GM12878 (cell line): ENCODE results near the gene THSD4. TPM values are rescaled to one million over a fixed set of nuclear protein-coding genes. Genes with fewer than 3 reads are reported as not detected.

Experiments
- ATAC-seq: fragments of 200-7000 bp; cut with Tn5 transposase; 3 replicates; pipeline ENCODE4 v1.9.1; 2020; ENCODE audit warnings: mild to moderate bottlenecking, moderate library complexity
- BruUV-seq: library from RNA; stranded (reverse); fragments of 400-500 nt; replicated peaks from 2 replicates; lab custom pipeline; 2021; lab: Mats Ljungman, UMichigan
- CTCF ChIA-PET: fragments of 300-600 bp; sonication (Branson Sonifier 250); formaldehyde crosslinking; extraction: SDS; loops from one replicate; lab custom pipeline; 2021; ENCODE audit warnings: inconsistent platforms; lab: Yijun Ruan, JAX
- POLR2A ChIA-PET: fragments of 350-600 bp; formaldehyde crosslinking; extraction: SDS; loops from one replicate; lab custom pipeline; 2021; ENCODE audit warnings: inconsistent platforms; lab: Charles Lee
- RAD21 ChIA-PET: fragments of 300-600 bp; sonication (Branson Sonifier 250); formaldehyde crosslinking; loops from one replicate; lab custom pipeline; 2023; ENCODE audit warnings: antibody characterized with exemption; ENCODE audit not compliant: unreplicated experiment; lab: Charles Lee
- SMC1A ChIA-PET: fragments of 300-600 bp; sonication (Branson Sonifier 250); formaldehyde crosslinking; loops from one replicate; lab custom pipeline; 2023; ENCODE audit not compliant: unreplicated experiment, uncharacterized antibody; lab: Charles Lee
- DNase-seq: peaks from one replicate; pipeline ENCODE4 v3.0.0-alpha.2; 2011; ENCODE audit warnings: low read depth, low spot score
- FAIRE-seq: peaks from 3 replicates; lab custom pipeline; 2011; peaks lifted over from hg19 to GRCh38; lab: Jason Lieb, UNC
- H2AFZ ChIP-seq: 2 replicates; pipeline ENCODE4 v1.6.0; 2011; ENCODE audit warnings: low read depth, low read length, control low read depth; ENCODE audit not compliant: control insufficient read depth
- H3K27ac ChIP-seq: 2 replicates; pipeline ENCODE4 v1.5.1; 2011; ENCODE audit warnings: control low read depth; ENCODE audit not compliant: control insufficient read depth, insufficient read depth
- H3K27me3 ChIP-seq, 2 experiments: replicated peaks in 1 of 2; 2 replicates each; pipeline versions ENCODE4 v1.6.0 to v1.6.1; 2011; ENCODE audit warnings: low read length in 1 of 2; ENCODE audit not compliant: control insufficient read depth in 2 of 2, insufficient read depth in 2 of 2
- H3K36me3 ChIP-seq, 2 experiments: 2 replicates each; pipeline ENCODE4 v1.5.1; 2011; ENCODE audit warnings: low read length in 1 of 2; ENCODE audit not compliant: control insufficient read depth in 2 of 2, insufficient read depth in 2 of 2
- H3K4me1 ChIP-seq: 2 replicates; pipeline ENCODE4 v1.6.1; 2011; ENCODE audit warnings: mild to moderate bottlenecking, low read length, moderate library complexity, mixed read lengths; ENCODE audit not compliant: control insufficient read depth, insufficient read depth
- H3K4me2 ChIP-seq: 2 replicates; pipeline ENCODE4 v1.6.0; 2011; ENCODE audit warnings: control low read depth; ENCODE audit not compliant: control insufficient read depth, insufficient read depth
- H3K4me3 ChIP-seq: fragments of 200-600 bp; sonication (generic); 2 replicates; pipeline ENCODE4 v1.5.1; 2016
- H3K79me2 ChIP-seq: 2 replicates; pipeline ENCODE4 v1.6.0; 2011; ENCODE audit warnings: low read length; ENCODE audit not compliant: control insufficient read depth, insufficient read depth
- H3K9ac ChIP-seq: 2 replicates; pipeline ENCODE4 v1.8.0; 2011; ENCODE audit warnings: low read length, control low read depth, mixed read lengths; ENCODE audit not compliant: control insufficient read depth, insufficient read depth
- H3K9me3 ChIP-seq: replicated peaks from 3 replicates; pipeline ENCODE4 v1.5.1; 2011; ENCODE audit warnings: mild to moderate bottlenecking, low read length; ENCODE audit not compliant: control insufficient read depth, insufficient read depth
- H4K20me1 ChIP-seq: 2 replicates; pipeline ENCODE4 v1.6.0; 2011; ENCODE audit not compliant: control insufficient read depth, insufficient read depth
- CEBPZ ChIP-seq: fragments of 150-350 bp; IDR thresholded peaks from 2 replicates; pipeline ENCODE4 v1.6.1; 2016; ENCODE audit warnings: low read depth, low read length
- CHD1 ChIP-seq: IDR thresholded peaks from 2 replicates; pipeline ENCODE4 v1.6.1; 2012; ENCODE audit warnings: low read depth, low read length, improper control_type of control experiment
- CHD4 ChIP-seq: fragments of 200-600 bp; sonication (generic); IDR thresholded peaks from 2 replicates; pipeline ENCODE4 v1.6.1; 2016; ENCODE audit warnings: mild to moderate bottlenecking
- CREM ChIP-seq: IDR thresholded peaks from 2 replicates; pipeline ENCODE4 v1.6.1; 2014; ENCODE audit warnings: antibody characterized with exemption, low read depth
- FOXM1 ChIP-seq: IDR thresholded peaks from 2 replicates; pipeline ENCODE4 v1.6.1; 2012; ENCODE audit warnings: low read depth, mild to moderate bottlenecking, inconsistent platforms, low read length, moderate library complexity
- HDAC6 ChIP-seq: fragments of 200-600 bp; sonication (generic); IDR thresholded peaks from one replicate; pipeline ENCODE4 v1.8.0; 2017; ENCODE audit warnings: antibody characterized with exemption; ENCODE audit not compliant: unreplicated experiment
- JUNB ChIP-seq: IDR thresholded peaks from 2 replicates; pipeline ENCODE4 v1.6.1; 2016; ENCODE audit warnings: antibody characterized with exemption, mild to moderate bottlenecking
- MXI1 ChIP-seq: fragments of 150-350 bp; IDR thresholded peaks from 2 replicates; pipeline ENCODE4 v1.6.1; 2011; ENCODE audit warnings: low read depth, mild to moderate bottlenecking, inconsistent platforms, low read length, improper control_type of control experiment
- PKNOX1 ChIP-seq: fragments of 450-650 bp; IDR thresholded peaks from 2 replicates; pipeline ENCODE4 v1.6.1; 2016; ENCODE audit warnings: mild to moderate bottlenecking
- PRDM15 ChIP-seq: fragments of 450-650 bp; formaldehyde crosslinking; IDR thresholded peaks from 2 replicates; pipeline ENCODE4 v1.4.0; 2020; ENCODE audit warnings: mild to moderate bottlenecking, moderate library complexity
- SP1 ChIP-seq: IDR thresholded peaks from one replicate; pipeline ENCODE4 v1.6.1; 2011; ENCODE audit warnings: low read depth, low read length
- YBX1 ChIP-seq: fragments of 450-650 bp; IDR thresholded peaks from 2 replicates; pipeline ENCODE4 v1.6.1; 2016; ENCODE audit warnings: antibody characterized with exemption
- ZNF24 ChIP-seq: fragments of 450-650 bp; IDR thresholded peaks from 2 replicates; pipeline ENCODE4 v1.6.1; 2017; ENCODE audit warnings: antibody characterized with exemption, mild to moderate bottlenecking
- WGBS: methylation state at CpG from one replicate; pipeline ENCODE4 v1.1.6; 2016; ENCODE audit warnings: low lambda C conversion rate; ENCODE audit not compliant: insufficient replicate concordance, insufficient coverage; ENCODE audit errors: missing lambda C conversion rate; 5-methylcytosine and 5-hydroxymethylcytosine counted together
- in situ Hi-C: fragments of 300-500 bp; cut with MboI; formaldehyde crosslinking; loops from 9 replicates; pipeline ENCODE4 v1.14.3; 2018; ENCODE audit warnings: mixed read lengths
- intact Hi-C: fragments of 100-400 bp; cut with micrococcal nuclease; formaldehyde crosslinking; loops from one replicate; pipeline ENCODE4 v1.14.2; 2022; ENCODE audit not compliant: unreplicated experiment
- polyA plus RNA-seq, 11 experiments: library from polyadenylated mRNA; depleted of rRNA in 4 of 11; unstranded in 6 of 11; stranded (reverse) in 5 of 11; fragments of >200 nt; fragmentation: Nextera tagmentation in 4 of 11; fragmentation: Illumina TruSeq in 1 of 11; extraction: Ambion mirVana in 4 of 11; extraction: Trizol in 1 of 11; gene quantifications; 1 replicate in 1 of 11; 2 replicates in 10 of 11; pipeline versions ENCODE4 v1.2.1 to v1.2.3, GENCODE V29; 2011 to 2016; ENCODE audit warnings: inconsistent platforms in 2 of 11, missing spikeins in 2 of 11, low read depth in 1 of 11
- total RNA-seq, 4 experiments: library from RNA; depleted of rRNA in 3 of 4; stranded (reverse); fragments of >200 nt in 3 of 4; fragmentation: Illumina TruSeq in 1 of 4; extraction: Trizol in 1 of 4; gene quantifications; 2 replicates each; pipeline versions ENCODE4 v1.2.1 to v1.2.3, GENCODE V29; 2013 to 2021

Gene THSD4
- total and polyA plus RNA-seq, 10 of the 15 experiments (the other 5 are each of a cell fraction or from before 2014, with no cell fraction given), result 0.04 to 0.13 (median 0.05) TPM; not detected in 7

GRCh38 chr15:71449956-71450355 lies 334.7 kb downstream of the THSD4 start:
- Histone ChIP-seq H3K79me2 (no peaks in the 10 kb centered on the region), H3K27me3 (no peaks in the 10 kb centered on the region; a peak in 1 of 4 replicates), H3K9ac (no peak overlapping the region), H3K4me2 (no peak overlapping the region), H3K36me3 (no peaks in the 10 kb centered on the region), H3K27ac (no peak overlapping the region), H2AFZ (no peak overlapping the region), H3K4me3 (no peak overlapping the region), H3K9me3 (no peaks in the 10 kb centered on the region), H4K20me1 (no peaks in the 10 kb centered on the region), H3K4me1 (no peaks in the 10 kb centered on the region)
- SMC1A ChIA-PET, result interaction anchor here (0.9 to 1.6 kb wide), 3 partner anchors 10 to 283 kb away, joined by 3 read pairs; no protein-coding TSS in a partner anchor
- POLR2A ChIA-PET, result no interaction called here
- RAD21 ChIA-PET, result no interaction called here
- CTCF ChIA-PET, result interaction anchor here (0.6 to 1.5 kb wide), 6 partner anchors 9 to 282 kb away, joined by 3 to 6 read pairs (median 4); no protein-coding TSS in a partner anchor
- no peak for TF ChIP-seq CEBPZ
- no peak for TF ChIP-seq MXI1
- TF ChIP-seq PKNOX1, result no peak
- TF ChIP-seq YBX1, result no peak
- TF ChIP-seq CHD4, result no peak
- TF ChIP-seq PRDM15 (CRISPR knock-in tag), result no peak
- no peak for TF ChIP-seq JUNB
- TF ChIP-seq FOXM1, result no peak
- TF ChIP-seq SP1, result no peak
- TF ChIP-seq ZNF24, result no peak
- TF ChIP-seq CHD1, result no peak
- no peak for TF ChIP-seq CREM
- no peak for TF ChIP-seq HDAC6
- no TSS peak for BruUV-seq
- no peak for ATAC-seq
- intact Hi-C loops, result loop anchor here (2.0 kb wide), 1 partner anchor 351 kb away; no protein-coding TSS in a partner anchor
- FAIRE-seq, result no peak
- in situ Hi-C loops, result loop anchor here (10.0 to 25.0 kb wide), 4 partner anchors 338 to 705 kb away; partner anchors contain the start of gene THSD4
- 40% methylated on average over 5 of the region's 5 CpGs for WGBS
- no peak for DNase-seq
